ENCODE results near the gene CACHD1.

- no peak for TF ChIP-seq CTCF (IDR thresholded peaks at IDR 0.05 in 4 of 5, conservative IDR thresholded peaks at IDR 0.05 in 1 of 5)
- no peak for TF ChIP-seq POLR2A (IDR thresholded peaks at IDR 0.05)
Measured at GRCh38 chr1:64683419-64683818, 213.5 kb downstream of the CACHD1 start.

Data from gastrocnemius medialis (tissue), 4 donors.